Fibroblast of gingiva (primary cell): Measurements from ENCODE around the gene GRB2.
"Not testable (repeated sequence)": the region's sequence is repeated elsewhere in the genome, so short reads cannot be mapped to it uniquely, and the experiment has no call there.

Source experiments
- DNase-seq: peaks from one replicate; pipeline ENCODE4 v3.0.0-alpha.2; 2011; ENCODE audit warnings: low read depth

Gene GRB2

DNA sequence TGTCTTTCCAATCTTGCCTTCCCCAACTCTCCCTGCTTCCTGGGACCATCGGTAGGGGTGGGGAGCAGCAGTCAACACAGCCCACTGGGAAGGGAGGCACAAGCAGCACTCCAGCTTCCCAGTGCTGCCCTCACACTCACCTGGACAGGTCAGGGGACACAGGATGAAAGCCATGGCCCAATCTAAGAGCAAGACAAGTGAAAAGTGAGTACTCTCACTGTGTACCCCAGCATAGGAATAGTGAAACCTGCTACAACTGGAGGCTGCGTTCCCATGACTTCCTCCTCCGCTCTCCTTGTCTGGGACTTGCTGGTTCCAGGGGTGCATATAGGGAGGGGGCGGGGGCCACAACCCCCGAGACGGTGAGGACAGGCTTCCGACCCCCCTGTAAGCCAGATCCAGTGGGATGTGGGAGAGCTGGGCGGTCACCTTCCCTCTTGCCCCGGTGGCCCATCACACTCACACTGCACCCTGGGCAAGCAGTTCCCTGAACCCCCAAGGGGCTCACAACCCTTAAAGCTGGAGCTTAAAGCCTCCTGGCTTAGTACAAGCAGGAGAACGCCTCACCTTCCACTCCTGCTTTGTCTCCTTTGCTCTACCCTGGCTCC lies 86.8 kb downstream of the GRB2 start:
- no peak for DNase-seq

DNA sequence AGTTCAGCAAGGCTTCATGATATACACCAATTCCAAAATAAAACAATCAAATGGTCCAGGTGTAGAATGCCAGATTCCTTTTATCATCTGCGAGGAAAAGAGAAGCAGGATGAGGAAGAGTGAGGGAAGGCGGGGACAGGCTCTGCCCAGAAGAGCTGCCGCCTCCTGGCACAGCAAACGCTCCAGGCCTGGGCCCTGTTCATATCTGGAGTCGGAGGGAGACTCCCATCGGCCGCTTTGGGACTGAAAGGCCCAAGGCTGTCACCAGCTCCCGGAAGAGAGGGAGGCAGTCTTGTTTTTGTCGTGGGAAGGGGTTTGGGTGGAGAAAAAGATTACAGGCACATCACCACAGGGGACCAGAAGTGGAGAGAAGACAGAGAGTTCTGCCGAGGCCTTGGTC lies 87.3 kb downstream of the GRB2 start:
- no peak for DNase-seq

DNA sequence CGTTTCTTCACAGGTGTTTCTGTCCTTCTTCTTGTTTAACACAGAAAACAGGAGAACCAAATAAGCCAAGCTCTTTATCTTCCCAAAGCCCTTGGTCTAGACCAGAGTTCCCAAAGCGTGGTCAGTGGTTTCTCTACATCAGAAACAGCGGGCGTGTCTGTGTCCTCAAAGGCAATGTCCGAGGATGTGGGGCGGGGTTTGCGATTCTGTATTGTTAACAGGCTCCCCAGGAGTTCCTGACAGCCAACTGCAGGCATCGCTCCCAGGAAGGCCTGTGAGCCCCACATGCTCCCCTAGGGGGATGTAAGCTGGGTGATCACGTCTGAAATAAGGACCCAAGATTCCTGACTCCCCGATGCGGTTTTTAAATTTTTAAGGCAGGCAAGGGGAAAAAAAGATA lies 87.8 kb downstream of the GRB2 start:
- DNase-seq, result no peak

DNA sequence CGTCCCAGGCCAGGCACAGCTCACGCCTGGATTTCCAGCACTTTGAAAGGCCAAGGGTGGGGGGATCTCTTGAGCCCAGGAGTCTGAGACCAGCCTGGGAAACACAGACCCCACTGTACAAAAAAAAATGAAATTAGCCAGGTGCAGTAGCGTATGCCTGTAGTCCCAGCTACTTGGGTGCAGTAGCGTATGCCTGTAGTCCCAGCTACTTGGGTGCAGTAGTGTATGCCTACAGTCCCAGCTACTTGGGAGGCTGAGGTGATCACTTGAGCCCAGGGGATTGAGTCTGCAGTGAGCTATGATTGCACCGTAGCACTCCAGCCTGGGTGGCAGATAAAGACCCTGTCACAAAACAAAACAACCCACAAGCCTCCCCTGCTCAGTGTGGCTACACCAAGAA lies 89.2 kb downstream of the GRB2 start:
- DNase-seq, result no peak

DNA sequence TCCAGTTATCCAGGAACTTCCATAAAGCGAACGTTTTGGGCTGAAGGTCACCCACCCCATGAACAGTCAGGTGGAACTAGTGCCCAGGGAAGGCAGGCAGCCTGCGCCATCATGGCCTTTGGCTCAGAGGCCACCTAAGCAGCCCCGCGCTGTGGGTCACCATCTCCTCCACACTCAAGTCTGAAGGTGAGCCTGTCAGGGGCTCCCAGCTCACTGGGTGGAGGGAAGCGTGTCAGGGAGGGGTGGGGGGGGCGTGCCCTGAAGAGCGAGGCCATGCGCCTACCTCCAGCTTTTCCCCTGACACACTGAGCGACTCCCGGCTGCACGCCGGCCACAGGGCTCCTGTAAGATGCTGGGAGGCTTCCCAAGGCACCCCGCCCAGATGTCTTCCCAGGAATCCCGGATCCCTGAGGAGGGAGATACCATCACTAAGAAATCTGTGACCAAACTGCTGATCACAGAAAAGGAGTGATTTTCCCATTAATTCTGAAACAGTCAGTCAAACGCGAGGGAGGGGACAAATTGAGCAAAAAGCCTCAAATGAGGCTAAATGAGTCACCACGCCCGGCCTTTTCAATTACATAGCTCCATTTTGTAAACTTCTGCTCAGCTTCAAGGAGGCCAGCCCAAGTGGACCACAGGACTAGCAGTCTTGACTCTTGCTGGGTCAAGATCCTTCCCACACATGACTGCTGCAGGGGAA lies 89.8 kb downstream of the GRB2 start:
- peak; percentile 20 for DNase-seq

DNA sequence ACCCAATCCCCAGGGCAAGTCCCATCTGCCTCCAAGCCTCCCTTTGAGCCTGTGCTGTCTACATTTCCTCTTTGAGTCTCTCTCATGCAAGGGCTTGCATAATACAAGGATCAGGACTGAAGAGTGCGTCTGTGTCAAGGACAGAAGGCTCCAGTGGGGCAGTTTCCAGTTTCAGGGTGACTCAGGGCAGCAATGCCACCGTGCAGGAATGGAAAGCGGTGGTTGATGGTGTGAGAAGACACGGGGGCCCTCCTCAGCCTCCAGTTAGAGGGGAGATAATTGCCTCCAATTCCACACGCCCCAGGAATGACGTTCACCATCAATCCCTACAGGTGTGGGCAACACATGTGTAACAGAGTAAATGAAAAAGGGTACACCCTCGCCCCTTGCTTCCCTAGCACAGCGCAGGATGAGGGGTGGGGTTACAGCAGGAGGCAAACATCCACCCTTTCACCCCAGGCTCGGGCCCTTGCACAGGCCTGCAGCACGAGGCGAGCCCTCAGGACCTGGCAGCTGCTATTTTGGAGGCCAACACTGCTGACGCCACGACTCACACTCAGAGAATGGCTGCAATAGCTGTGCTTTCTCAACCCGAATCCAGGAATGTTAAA lies 91.4 kb downstream of the GRB2 start:
- no peak for DNase-seq

DNA sequence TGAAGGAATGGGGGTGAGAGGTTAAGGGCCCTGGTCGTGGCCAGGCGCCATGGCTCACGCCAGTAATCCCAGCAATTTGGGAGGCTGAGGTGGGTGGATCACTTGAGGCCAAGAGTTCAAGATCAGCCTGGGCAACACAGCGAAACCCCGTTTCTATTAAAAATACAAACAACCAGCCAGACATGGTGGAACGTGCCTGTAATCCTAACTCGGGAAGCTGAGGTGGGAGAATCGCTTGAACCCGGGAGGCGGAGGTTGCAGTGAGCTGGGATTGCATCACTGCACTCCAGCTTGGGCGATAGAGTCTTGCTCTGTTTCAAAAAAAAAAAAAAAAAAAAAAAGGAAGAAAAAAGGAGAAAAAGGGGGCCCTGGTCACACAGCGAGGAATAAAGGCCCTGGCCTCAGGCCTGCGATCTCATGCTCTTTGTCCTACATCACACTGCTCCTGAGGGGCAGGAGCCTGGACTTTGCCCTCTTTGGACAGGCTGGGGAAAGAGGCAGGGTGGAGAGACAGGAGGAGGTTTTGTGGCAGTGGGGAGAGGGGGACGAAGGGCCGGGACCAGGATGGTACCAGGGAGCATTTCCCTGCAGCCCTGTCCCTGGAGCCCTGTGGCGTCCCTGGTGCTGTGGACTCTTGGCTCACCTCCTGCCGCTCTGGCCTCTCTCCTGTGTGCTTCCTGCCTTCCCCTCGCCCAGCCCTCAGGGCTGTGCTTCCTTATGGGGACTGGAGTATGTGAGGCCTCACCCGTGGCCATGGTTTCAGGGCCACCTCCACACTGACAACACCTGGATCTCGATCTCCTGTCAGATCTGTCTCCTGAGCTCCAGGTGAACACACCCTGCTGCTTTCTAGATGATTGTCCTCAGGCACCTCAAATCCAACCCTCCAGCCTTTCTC lies 96.5 kb downstream of the GRB2 start:
- no peak for DNase-seq

DNA sequence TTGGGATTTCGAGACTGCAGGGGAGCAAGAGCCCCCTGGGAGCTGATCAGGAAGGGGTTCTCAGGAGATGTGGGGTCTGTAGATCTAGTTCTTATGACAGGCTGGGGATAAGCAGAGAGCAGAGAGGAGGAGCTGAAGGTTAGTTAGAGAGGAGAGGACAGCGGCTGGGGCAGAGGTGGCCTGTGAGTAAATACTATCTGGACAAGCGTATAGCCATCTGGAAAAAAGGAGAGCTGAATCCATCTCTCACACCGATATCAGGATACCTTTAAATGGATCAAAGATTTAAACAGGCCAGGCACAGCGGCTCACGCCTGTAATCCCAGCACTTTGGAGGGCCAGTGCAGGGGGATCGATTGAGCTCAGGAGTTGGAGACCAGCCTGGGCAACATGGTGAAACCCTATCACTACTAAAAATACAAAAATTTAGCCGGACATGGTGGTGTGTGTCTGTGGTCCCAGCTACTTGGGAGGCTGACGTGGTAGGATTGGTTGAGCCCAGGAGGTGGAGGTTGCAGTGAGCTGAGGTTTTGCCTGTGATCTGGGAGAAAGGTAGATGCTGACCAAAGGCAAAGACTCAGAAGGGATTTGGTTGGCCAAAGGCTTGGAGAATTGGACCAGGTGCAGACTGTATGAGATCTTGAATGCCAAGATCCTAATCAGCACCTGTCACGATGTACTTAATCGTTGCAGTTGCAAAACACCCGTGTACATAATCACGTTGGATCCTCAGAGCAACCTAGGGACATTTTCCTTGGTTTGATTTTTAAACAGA lies 97.3 kb downstream of the GRB2 start:
- DNase-seq, result no peak

DNA sequence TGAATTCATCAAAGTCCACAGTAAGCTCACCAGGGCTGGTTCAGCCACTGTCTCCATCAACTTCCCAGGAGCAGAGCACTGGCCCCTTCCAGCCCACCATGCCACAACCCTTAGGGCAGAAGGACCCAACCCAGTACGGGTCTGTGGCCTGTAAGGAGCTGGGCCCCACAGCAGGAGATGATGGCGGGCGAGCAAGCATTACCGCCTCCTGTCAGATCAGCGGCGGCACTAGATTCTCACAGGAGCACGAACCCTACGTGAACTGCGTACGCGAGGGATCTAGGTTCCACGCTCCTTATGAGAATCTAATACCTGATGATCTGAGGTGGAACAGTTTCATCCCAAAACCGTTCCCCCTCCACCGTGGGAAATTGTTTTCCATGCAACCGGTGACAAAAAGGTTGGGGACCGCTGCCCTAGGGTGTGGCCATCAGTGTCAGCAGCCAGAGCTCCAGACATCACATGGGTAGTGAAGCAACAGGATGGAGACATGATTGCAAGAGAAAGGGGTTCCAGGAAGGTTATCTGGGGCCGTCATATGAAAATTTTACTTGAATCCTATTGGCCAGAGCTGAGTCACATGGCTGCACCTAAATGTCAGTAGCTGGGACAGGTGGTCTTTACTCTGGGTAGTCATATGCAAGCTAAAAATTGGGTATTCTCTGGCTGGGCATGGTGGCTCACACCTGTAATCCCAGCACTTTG lies 103.8 kb downstream of the GRB2 start:
- no peak for DNase-seq

DNA sequence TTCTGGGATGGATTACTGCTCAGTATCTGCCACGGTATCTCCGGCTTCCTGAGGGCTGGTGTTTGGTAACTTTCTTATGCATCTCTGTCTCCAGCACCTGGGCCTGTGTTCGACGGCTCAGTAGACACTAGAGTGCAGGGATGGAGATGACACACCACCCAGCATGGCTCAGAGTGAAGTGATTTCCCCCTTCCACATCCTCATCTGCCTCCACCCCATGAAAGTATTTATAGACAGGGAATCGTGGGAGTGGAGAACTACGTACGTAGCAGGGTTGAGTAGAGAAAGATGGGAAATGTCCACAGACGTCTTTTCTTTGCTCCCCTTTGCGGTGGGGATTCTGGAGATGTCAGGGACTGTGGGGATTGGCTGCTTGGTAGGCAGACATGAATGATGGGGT lies 104.4 kb downstream of the GRB2 start:
- no peak for DNase-seq

DNA sequence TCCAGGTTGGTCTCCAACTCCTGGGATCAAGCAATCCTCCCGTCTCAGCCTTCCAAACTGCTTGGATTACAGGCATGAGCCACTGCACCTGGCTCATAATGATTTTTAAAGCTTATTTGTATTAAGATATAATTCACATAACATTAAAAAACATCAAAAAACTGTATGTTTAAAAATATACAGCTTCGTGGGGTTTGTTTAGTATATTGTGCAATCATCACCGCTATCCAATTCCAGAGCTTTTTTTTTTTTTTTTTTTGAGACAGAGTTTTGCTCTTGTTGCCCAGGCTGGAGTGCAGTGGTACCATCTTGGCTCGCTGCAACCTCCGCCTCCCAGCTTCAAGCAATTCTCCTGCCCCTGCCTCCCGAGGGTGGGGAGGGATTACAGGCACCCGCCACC lies 105.2 kb downstream of the GRB2 start:
- no peak for DNase-seq

DNA sequence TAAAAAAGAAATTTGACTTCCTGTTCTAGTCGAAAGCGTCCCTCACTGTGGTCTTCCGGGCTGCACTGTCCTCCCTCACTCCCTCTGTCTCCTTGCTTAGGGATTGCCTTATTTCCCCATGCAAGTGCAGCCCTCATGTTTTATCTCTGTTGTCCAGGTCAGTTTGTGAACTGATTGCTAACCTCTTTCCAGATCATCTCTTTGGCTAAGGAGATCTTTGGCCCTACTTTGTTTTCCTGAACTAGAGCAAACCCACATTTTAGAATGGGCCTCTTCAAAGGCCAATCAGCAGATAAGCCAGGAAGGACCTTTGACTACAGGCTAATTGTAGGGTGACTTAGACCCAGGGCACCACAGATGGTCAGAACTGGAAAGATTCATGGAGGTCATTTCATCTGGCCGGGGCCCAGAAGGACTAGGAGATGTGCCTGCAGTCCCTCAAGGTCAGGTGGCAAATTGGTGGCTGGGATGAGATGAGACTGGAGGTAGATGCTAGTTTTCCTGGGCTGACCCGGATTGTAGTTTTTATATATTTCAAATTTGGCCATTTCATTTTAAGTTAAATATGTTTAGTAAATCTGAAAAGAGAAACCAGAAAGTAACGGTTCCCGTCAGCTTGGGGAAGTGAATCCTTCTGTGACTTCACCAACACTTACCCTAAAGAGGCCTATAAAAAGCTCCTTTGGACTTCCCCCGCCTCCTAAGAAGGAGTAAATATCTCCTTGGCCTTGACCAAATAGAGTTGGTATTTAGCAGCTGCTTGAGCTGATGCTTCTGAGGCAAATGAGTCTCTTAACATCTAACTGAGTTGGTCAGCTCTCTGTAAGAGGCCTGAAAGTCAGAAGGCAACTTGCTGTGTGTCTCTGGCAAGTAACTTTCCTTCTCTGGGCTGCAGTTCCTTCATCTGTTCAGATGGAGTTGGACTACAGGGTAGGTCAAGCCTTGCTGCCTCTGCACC lies 110.0 kb downstream of the GRB2 start:
- DNase-seq, result no peak

DNA sequence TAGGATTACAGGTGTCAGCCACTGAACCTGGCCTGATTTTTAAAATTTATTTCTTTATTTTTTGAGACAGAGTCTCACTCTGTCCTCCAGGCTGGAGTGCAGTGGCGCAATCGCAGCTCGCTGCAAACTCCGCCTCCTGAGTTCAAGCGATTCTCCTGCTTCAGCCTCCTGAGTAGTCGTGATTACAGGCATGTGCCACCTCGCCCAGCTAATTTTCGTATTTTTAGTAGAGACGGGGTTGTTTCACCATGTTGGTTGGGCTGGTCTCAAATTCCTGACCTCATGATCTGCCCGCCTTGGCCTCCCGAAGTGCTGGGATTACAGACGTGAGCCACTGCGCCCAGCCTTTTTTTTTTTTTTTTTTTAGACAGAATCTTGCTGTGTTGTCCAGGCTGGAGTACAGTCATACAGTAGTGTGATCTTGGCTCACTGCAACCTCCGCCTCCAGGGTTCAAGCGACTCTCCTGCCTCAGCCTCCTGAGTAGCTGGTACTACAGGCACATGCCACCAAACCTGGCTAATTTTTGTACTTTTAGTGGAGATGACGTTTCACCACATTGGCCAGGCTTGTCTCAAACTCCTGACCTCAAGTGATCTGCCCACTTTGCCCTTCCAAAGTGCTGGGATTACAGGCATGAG lies 112.5 kb downstream of the GRB2 start:
- DNase-seq, result not testable (repeated sequence)

DNA sequence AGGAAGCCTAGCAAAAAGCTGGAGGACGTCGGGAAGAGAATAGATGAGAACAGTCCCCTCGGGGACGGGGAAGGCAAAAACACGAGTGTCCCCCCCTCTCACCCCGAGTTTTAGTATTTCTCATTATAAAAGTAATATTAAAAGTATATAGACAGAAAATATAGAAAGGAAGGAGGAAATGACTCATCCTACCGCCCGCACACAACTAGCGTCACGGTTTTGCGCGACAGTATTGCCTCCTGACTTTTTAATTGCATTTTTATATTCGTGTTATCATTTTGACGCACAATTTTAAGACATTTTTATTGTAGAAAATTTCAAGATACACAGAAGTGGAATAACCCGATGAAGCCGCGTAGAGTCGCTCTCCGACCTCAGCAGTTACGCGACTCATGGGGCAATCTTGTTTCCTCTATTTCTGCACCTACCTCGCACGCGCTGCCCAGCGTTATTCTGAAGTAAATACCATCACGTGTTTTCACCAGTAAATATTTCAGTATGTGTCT lies 115.6 kb downstream of the GRB2 start:
- DNase-seq, result peak; percentile 53

DNA sequence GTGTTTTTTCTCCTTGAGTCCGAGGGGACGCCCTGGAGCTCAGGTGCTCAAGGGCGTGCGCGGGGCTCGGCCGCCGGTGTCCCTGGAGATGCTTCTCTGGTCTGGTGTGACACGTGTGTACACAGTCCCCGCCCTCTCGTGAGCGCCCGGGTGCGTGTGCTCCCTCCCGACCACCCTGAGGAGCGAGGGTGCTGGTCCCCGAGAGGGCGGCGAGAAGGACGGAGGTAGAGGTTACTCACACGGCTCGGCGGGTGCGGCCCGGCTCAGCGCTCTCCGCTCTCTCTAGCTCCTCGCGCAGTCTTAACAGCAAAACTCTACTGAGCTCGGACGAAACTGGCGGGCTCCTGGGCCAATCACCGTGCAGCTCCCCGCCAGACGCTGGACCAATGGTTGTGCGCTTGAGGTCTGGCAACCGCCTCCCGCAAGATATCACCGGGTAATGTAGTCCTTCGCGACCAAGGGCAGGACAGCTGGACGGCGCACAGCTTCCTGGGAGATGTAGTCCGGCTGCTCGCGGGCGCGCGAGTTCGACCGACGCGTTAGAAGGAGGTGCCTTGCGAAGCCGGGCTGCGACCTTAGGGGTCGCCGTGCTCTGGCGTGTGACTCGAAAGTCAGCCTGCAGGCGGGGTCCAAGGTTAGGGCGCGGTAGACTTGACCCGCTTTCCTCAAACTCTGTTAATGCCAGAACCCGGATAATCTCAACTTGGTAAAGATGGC lies 116.2 kb downstream of the GRB2 start, which contains the start of gene SLC25A19:
TSS of gene SLC25A19 (minus strand) at position 319 of the 717 bp plus-strand sequence. CDS start 2,669 bp downstream, outside the sequence.
- DNase-seq, result peak; percentile 99

DNA sequence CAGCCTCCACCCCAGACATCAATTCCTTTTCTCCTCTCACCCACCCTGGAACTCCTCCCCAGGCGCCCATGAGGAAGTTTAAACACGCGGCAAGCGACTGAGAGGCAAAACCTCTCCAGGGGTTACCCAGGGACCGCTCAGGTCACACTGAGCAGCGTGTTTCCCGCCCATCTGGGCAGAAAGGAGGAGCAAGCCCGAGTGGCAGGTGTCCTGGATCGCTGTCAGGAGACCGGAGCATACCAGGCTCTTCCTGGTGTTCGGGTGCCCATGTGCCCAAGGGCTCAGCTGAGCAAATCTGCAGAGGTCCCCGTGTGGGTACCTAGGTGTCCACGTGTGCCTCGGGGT lies 116.7 kb downstream of the GRB2 start:
- no peak for DNase-seq

DNA sequence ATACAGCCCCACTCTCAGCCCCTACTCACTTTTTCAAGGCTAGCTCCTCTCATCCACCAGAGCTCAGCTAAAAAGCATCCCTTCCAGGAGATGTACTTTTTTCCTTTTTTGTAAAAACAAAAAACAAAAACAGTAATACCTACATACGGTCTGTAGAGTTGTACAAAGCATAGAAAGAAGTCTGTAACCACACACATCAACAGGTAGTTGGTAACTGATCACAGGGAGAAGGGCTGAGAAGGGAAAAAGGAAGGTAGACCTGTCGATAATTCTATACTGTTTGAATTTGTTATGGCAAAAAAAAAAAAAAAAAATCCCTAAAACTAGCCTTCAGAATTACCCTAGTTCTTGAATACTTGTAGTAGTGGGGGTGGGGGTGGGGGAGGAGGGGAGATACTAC lies 117.1 kb downstream of the GRB2 start:
- no peak for DNase-seq

DNA sequence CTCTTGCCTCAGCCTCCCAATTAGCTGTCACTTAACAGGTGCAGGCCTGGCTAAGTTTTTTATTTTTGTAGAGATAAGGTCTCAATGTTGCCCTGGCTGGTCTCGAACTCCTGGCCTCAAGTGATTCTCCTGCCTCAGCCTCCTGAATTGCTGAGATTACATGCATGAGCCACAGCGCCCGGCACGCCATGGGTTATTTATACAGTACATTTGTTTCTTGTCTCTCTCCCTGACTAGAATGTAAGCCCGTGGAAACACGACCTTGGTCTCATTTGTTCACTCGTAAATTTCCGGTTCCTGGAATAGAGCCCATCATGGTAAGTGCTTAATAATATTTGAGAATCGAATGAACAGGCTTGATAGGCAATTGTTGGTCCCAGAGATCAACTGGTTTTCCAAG lies 118.3 kb downstream of the GRB2 start:
- no peak for DNase-seq

DNA sequence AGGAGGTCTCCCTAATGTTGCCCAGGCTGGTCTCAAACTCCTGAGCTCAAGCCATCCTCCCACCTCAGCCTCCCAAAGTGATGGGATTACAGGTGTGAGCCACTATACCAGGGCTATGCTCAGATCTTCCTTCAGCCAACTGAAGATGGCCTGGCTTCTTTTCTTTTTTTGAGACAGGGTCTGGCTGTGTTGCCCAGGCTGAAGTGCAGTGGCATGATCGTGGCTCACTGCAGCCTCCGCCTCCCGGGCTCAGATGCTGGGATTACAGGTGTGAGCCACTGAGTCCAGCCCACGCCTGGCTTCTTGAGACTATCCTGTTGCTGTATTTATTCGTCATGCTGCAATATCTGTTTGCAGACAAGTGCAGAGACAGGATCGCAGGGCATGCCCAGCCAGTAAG lies 120.4 kb downstream of the GRB2 start:
- no peak for DNase-seq
